Choroid plexus epithelial cell (primary cell): ENCODE data around the gene CAP2.
A peak's percentile ranks its signal among the peaks of the same experiment; 100 is the strongest.

Experiments
- DNase-seq: peaks from one replicate; pipeline ENCODE4 v3.0.0-alpha.2; 2010; ENCODE audit warnings: low read depth
- H3K4me3 ChIP-seq: 2 replicates; pipeline ENCODE4 v1.5.1; 2011; ENCODE audit warnings: low read depth, mild to moderate bottlenecking, control low read depth, low read length, moderate library complexity
- CTCF ChIP-seq: conservative IDR thresholded peaks from 2 replicates; pipeline ENCODE4 v1.5.1; 2011; ENCODE audit warnings: low read depth, mild to moderate bottlenecking, control low read depth, inconsistent platforms, low read length, moderate library complexity

CAP2 gene

GRCh38 chr6:17392978-17393891 lies at the start of gene CAP2:
TSS of gene CAP2 (plus strand) at chr6:17393595. CDS start at chr6:17421556, 27,961 bp downstream.
- peak; percentile 32 for DNase-seq
- TF ChIP-seq CTCF = no peak
- H3K4me3 ChIP-seq = peak within 1 kb of the TSS; percentile 65

- no peak overlapping the region for H3K4me3 ChIP-seq
- no peak for DNase-seq
- no peak for TF ChIP-seq CTCF
Measured at GRCh38 chr6:17347012-17347411, 46.4 kb upstream of the CAP2 start.

- no peak overlapping the region for H3K4me3 ChIP-seq
- TF ChIP-seq CTCF = no peak
- no peak for DNase-seq
Measured at GRCh38 chr6:17349427-17349826, 44.0 kb upstream of the CAP2 start.

GRCh38 chr6:17352302-17352701 lies 41.1 kb upstream of the CAP2 start:
- DNase-seq = peak; percentile 21
- TF ChIP-seq CTCF = no peak
- H3K4me3 ChIP-seq = no peak overlapping the region

- no peak for TF ChIP-seq CTCF
- DNase-seq = no peak
- no peak overlapping the region for H3K4me3 ChIP-seq
Measured at GRCh38 chr6:17353440-17354175, 39.8 kb upstream of the CAP2 start.

GRCh38 chr6:17354700-17355403 lies 38.5 kb upstream of the CAP2 start:
- TF ChIP-seq CTCF = no peak
- DNase-seq = peak; percentile 86
- H3K4me3 ChIP-seq = no peak overlapping the region
